ENCODE data around the gene CYP2R1.

The CYP2R1 gene

DNA sequence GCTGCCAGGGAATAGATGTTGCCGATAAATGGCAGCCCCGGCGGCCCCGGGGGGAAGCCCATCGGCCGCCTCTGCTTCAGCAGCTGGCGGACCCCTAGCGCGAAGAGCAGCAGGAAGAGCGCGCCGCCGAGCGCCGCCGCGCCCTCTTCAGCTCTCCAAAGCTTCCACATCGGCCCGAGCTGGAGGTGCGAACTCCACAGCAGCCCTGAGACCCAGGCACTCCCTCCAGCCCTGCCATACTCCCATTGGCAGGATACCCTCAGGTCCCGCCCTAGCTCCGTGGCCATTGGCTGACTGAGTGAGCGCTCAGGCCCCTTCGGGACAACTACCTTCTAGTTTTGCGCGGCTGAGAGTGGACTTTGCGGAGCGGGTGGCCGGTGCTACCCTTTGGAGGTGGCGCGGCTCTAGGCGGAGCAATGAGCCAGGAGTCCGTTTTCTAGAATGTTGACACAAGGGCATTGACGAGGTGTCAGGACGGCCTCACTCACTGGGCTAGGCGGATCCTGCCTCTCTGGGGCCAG lies at the start of gene CYP2R1:
TSS of gene CYP2R1 (minus strand) at position 196 of the 521 bp plus-strand sequence. CDS start at position 170, 26 bp downstream.
- ChIA-PET POLR2A (interaction anchor here (0.7 to 2.9 kb wide), 4 partner anchors 10 to 248 kb away, joined by 3 to 13 read pairs (median 4); no protein-coding TSS in a partner anchor), CTCF (interaction anchor here (0.7 to 9.2 kb wide), 12 partner anchors 11 to 372 kb away, joined by 3 to 148 read pairs (median 4); partner anchors contain the start of gene PSMA1)

DNA sequence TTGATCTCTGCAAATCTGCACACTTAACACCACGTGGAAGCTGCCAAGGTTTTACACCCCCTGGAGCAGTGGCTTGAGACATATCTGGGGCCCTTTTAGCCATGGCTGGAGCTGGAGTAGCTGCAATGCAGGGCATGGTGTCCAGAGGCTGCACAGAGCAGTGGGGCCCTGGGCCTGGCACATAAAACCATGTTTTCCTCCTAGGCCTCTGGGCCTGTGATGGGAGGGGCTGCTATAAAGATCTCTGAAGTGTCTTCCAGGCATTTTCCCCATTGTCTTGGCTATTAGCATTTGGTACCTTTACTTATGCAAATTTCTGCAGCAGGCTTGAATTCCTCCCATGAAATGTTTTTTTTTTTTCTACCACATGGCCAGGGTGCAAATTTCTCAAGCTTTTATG lies 46.9 kb upstream of the CYP2R1 start:
- DNase-seq (ENCODE audit: extremely low spot score), result no peak
- CTCF ChIA-PET, result no interaction called here
- TF ChIP-seq CTCF (IDR thresholded peaks at IDR 0.05; ENCODE audit: control extremely low read depth, extremely low read depth, low read depth, missing control alignments), result no peak
- POLR2A ChIA-PET, result no interaction called here

More for the DNA sequence above, at the start of gene CYP2R1:
- DNase-seq (ENCODE audit: extremely low spot score), result peak; percentile 91
- TF ChIP-seq CTCF (IDR thresholded peaks at IDR 0.05; ENCODE audit: control extremely low read depth, extremely low read depth, low read depth, missing control alignments), result no peak

DNA sequence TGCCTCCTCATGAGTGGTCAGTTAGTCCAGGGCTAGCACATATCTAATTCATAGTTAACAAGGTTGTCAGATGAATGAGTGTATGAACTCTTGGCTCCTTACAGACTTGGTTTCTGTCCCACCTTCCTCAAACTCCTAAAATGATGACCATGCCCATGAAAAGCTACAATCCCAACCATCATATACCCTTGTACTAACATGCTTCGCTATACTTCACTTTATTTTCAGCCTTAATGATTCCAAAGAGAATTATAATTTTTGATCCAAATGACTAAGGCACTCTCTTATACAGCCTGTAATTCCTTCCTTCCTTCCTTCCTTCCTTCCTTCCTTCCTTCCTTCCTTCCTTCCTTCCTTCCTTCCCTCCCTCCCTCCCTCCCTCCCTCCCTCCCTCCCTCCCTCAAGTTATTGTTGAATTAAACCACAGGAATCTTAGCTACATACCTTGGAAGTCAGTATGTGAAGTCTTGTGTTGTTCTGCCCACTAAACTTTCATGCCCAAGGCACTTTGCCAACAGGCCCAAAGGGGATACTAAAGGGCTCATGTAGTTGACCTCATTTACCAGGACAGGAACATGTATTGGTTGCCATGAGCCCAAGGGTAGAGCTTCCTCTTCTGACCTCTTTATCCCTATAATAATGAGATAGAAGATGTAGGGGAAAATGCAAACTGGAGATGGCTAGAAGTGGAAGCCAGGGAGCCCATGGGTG lies 42.8 kb upstream of the CYP2R1 start:
- ChIA-PET CTCF (interaction anchor here (1.1 to 2.8 kb wide), 3 partner anchors 27 to 166 kb away, joined by 3 to 16 read pairs (median 3); no protein-coding TSS in a partner anchor), POLR2A (no interaction called here)
- TF ChIP-seq CTCF (IDR thresholded peaks at IDR 0.05; ENCODE audit: control extremely low read depth, extremely low read depth, low read depth, missing control alignments), result no peak
- no peak for DNase-seq (ENCODE audit: extremely low spot score)

DNA sequence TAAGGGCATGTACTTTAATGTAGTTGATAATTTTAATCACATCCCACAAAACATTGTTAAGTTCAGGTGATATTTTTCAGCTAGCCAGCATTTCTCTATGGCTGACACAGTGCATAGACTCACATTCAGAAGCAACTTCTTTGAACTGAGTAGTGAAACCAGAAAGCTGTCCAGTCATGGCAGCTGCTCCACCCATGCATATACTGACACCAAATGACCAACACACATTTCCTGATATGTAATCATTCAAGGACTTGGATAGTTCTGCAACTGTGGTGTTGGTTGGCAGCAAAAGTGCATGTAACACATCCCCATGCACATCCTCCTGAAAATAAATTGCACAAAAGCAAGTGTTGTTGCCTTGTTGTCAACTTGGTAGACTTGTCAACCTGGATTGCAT lies 40.4 kb upstream of the CYP2R1 start:
- TF ChIP-seq CTCF (IDR thresholded peaks at IDR 0.05; ENCODE audit: control extremely low read depth, extremely low read depth, low read depth, missing control alignments), result no peak
- ChIA-PET POLR2A (no interaction called here), CTCF (interaction anchor here (1.1 to 1.3 kb wide), 2 partner anchors 10 to 24 kb away, joined by 3 to 4 read pairs; no protein-coding TSS in a partner anchor)
- DNase-seq (ENCODE audit: extremely low spot score), result no peak

DNA sequence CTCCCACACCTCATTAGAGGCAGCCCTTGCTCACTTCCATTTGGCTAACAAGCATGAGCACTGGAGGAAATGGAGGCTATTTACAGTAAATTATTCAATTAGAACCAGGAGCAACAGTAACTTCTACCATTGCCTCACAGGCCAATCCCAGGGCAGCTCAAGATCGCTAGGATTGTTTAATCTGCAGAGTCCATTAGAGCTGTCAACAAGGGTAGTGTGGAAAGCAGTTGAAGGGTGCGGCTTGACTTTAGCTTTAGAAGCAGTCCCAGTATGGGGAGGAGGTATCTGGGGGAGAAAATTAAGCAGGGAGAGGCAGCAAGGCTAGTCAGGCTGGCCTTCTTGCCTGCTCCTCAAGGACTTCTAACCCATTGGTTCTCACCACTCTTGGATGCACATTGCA lies 38.3 kb upstream of the CYP2R1 start:
- CTCF ChIA-PET, result no interaction called here
- TF ChIP-seq CTCF (IDR thresholded peaks at IDR 0.05; ENCODE audit: control extremely low read depth, extremely low read depth, low read depth, missing control alignments), result no peak
- POLR2A ChIA-PET, result no interaction called here
- DNase-seq (ENCODE audit: extremely low spot score), result no peak

DNA sequence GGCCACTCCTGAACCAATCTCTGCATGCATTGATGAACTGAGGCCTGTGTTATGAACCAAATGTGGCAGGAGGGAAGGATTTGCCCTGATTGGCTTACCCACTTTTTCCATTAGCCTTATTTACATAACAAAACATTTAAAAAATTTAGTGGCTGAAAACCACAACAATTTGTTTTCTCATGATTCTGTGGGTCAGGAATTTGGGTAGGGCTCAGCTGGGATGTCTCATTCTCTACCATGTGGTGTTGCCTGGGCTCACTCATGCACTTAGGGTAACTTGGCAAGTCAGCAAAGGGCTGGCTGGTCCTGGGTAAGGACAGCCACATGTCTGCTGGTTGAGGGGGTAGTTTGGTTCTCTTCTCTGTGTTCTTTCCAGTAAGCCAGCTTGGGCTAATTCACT lies 35.1 kb upstream of the CYP2R1 start:
- CTCF ChIA-PET, result interaction anchor here (1.3 kb wide), 1 partner anchor 19 kb away, joined by 6 read pairs; no protein-coding TSS in a partner anchor
- POLR2A ChIA-PET, result no interaction called here
- no peak for DNase-seq (ENCODE audit: extremely low spot score)
- no peak for TF ChIP-seq CTCF (IDR thresholded peaks at IDR 0.05; ENCODE audit: control extremely low read depth, extremely low read depth, low read depth, missing control alignments)
